K562 (cell line): Measurements from ENCODE around the gene CRLF1. TPM values are rescaled to one million over a fixed set of nuclear protein-coding genes. Genes with fewer than 3 reads are reported as not detected.
A peak's percentile ranks its signal among the peaks of the same experiment; 100 is the strongest.

ENCODE experiments used
- ATAC-seq: fragments of 200-7000 bp; cut with Tn5 transposase; 3 replicates; pipeline ENCODE4 v1.9.1; 2020; ENCODE audit warnings: moderate library complexity
- BruUV-seq: library from RNA; stranded (reverse); fragments of 400-500 nt; replicated peaks from 2 replicates; lab custom pipeline; 2021; lab: Mats Ljungman, UMichigan
- CTCF ChIA-PET: fragments of 300-600 bp; formaldehyde crosslinking; extraction: SDS; loops from one replicate; lab custom pipeline; 2021; ENCODE audit warnings: low intra/inter-chr PET ratio; lab: Yijun Ruan, JAX
- POLR2A ChIA-PET: fragments of 300-600, 350-650 bp; sonication (Branson Sonifier 250); formaldehyde crosslinking; extraction: SDS; loops from one replicate; lab custom pipeline; 2021; ENCODE audit warnings: antibody characterized with exemption, inconsistent platforms; lab: Yijun Ruan, JAX
- DNase-seq, 4 experiments: peaks; one replicate each; pipeline versions ENCODE4 v3.0.0 to v3.0.0-alpha.2; 2011 to 2018; ENCODE audit warnings: low spot score in 3 of 4, mixed read lengths in 3 of 4; ENCODE audit errors: extremely low read depth in 1 of 4
- FAIRE-seq: peaks from 2 replicates; lab custom pipeline; 2011; peaks lifted over from hg19 to GRCh38; lab: Jason Lieb, UNC
- H2AFZ ChIP-seq: 2 replicates; pipeline ENCODE4 v1.6.0; 2011; ENCODE audit warnings: low read depth, low read length, control low read depth, inconsistent platforms
- H3K27ac ChIP-seq: fragments of 200-600 bp; 3 replicates; pipeline ENCODE4 v1.8.0; 2011; ENCODE audit warnings: low read depth, mild to moderate bottlenecking, control low read depth, inconsistent platforms, low read length, moderate library complexity, mixed read lengths; ENCODE audit errors: extremely low read depth
- H3K27me3 ChIP-seq, 2 experiments: fragments of 300-600 bp in 1 of 2; 2 replicates in 1 of 2; 3 replicates in 1 of 2; pipeline versions ENCODE4 v1.6.0 to v1.8.0; 2011; ENCODE audit warnings: inconsistent platforms in 2 of 2, low read length in 2 of 2, mild to moderate bottlenecking in 1 of 2, mixed read lengths in 1 of 2, moderate library complexity in 1 of 2; ENCODE audit not compliant: control insufficient read depth in 2 of 2, insufficient read depth in 2 of 2
- H3K36me3 ChIP-seq: fragments of 300-600 bp; 3 replicates; pipeline ENCODE4 v1.8.0; 2011; ENCODE audit warnings: mild to moderate bottlenecking, low read length, inconsistent platforms; ENCODE audit not compliant: control insufficient read depth, insufficient read depth
- H3K4me1 ChIP-seq, 2 experiments: fragments of 200-600 bp in 1 of 2; replicated peaks in 1 of 2; 2 replicates in 1 of 2; 3 replicates in 1 of 2; pipeline versions ENCODE4 v1.5.1 to v1.8.0; 2011; ENCODE audit warnings: inconsistent platforms in 2 of 2, low read length in 2 of 2, mild to moderate bottlenecking in 1 of 2, mixed read lengths in 1 of 2, moderate library complexity in 1 of 2; ENCODE audit not compliant: control insufficient read depth in 2 of 2, insufficient read depth in 2 of 2
- H3K4me2 ChIP-seq: 2 replicates; pipeline ENCODE4 v1.6.1; 2011; ENCODE audit warnings: low read length, control low read depth, inconsistent platforms, mixed read lengths; ENCODE audit not compliant: insufficient read depth
- H3K4me3 ChIP-seq: fragments of 200-600 bp; sonication (generic), shearing (Covaris generic); 2 replicates; pipeline ENCODE4 v1.5.1; 2016; ENCODE audit warnings: control low read depth, inconsistent platforms
- H3K79me2 ChIP-seq: fragments of 200-600 bp; 3 replicates; pipeline ENCODE4 v1.8.0; 2011; ENCODE audit warnings: low read length, inconsistent platforms; ENCODE audit not compliant: control insufficient read depth, insufficient read depth
- H3K9ac ChIP-seq, 2 experiments: 2 replicates each; pipeline versions ENCODE4 v1.6.0 to v1.6.1; 2011; ENCODE audit warnings: low read depth in 2 of 2, low read length in 2 of 2, control low read depth in 1 of 2, inconsistent platforms in 1 of 2, mild to moderate bottlenecking in 1 of 2, mixed read lengths in 1 of 2; ENCODE audit not compliant: insufficient read depth in 1 of 2
- H3K9me1 ChIP-seq: one replicate; pipeline ENCODE4 v1.6.0; 2011; ENCODE audit warnings: inconsistent platforms, mild to moderate bottlenecking, low read length, moderate library complexity; ENCODE audit not compliant: control insufficient read depth, insufficient read depth
- H3K9me3 ChIP-seq: replicated peaks from 2 replicates; pipeline ENCODE4 v1.5.1; 2011; ENCODE audit warnings: low read depth, low read length, inconsistent platforms; ENCODE audit not compliant: control insufficient read depth, insufficient read depth
- H4K20me1 ChIP-seq: replicated peaks from 2 replicates; pipeline ENCODE4 v1.6.1; 2011; ENCODE audit warnings: low read length, inconsistent platforms, mixed read lengths; ENCODE audit not compliant: control insufficient read depth, insufficient read depth
- ARNT ChIP-seq, 2 experiments: fragments of 450-650 bp; IDR thresholded peaks; 2 replicates each; pipeline ENCODE4 v1.6.1; 2016; ENCODE audit warnings: mild to moderate bottlenecking in 1 of 2
- ASH1L ChIP-seq: fragments of 450-650 bp; IDR thresholded peaks from 2 replicates; pipeline ENCODE4 v1.6.1; 2018; ENCODE audit warnings: borderline replicate concordance, mild to moderate bottlenecking, low read depth; ENCODE audit not compliant: partially characterized antibody
- ATF4 ChIP-seq: fragments of 450-650 bp; formaldehyde crosslinking; IDR thresholded peaks from 2 replicates; pipeline ENCODE4 v1.4.0; 2022; ENCODE audit warnings: mild to moderate bottlenecking, moderate library complexity
- ATF6 ChIP-seq: sonication (generic); formaldehyde crosslinking; IDR thresholded peaks from 2 replicates; pipeline ENCODE4 v1.4.0; 2020; ENCODE audit warnings: mild to moderate bottlenecking, missing genetic modification reagents
- BHLHE40 ChIP-seq: IDR thresholded peaks from 2 replicates; pipeline ENCODE4 v1.6.1; 2011; ENCODE audit warnings: low read length, improper control_type of control experiment
- CBFA2T2 ChIP-seq: fragments of 450-650 bp; conservative IDR thresholded peaks from 2 replicates; pipeline ENCODE4 v1.6.1; 2017; ENCODE audit warnings: mild to moderate bottlenecking
- MYNN ChIP-seq, 2 experiments: sonication (generic); formaldehyde crosslinking in 1 of 2; IDR thresholded peaks; 2 replicates each; pipeline versions ENCODE4 v1.5.0 to v1.6.1; 2016 to 2020; ENCODE audit warnings: antibody characterized with exemption in 1 of 2, missing genetic modification reagents in 1 of 2
- RBM15 ChIP-seq: fragments of 200-400 bp; formaldehyde crosslinking; IDR thresholded peaks from 2 replicates; pipeline ENCODE4 v1.6.1; 2018; ENCODE audit warnings: mild to moderate bottlenecking, low read length, moderate library complexity; ENCODE audit not compliant: insufficient read depth
- RFX5 ChIP-seq: IDR thresholded peaks from 2 replicates; pipeline ENCODE4 v1.6.1; 2011; ENCODE audit warnings: low read depth, mild to moderate bottlenecking, improper control_type of control experiment, low read length
- TFAM ChIP-seq: fragments of 250-450 bp; sonication (Bioruptor Pico); conservative IDR thresholded peaks from 2 replicates; pipeline ENCODE4 v1.5.0; 2021; ENCODE audit warnings: mild to moderate bottlenecking, moderate library complexity
- ZNF212 ChIP-seq: fragments of 450-650 bp; formaldehyde crosslinking; IDR thresholded peaks from 2 replicates; pipeline ENCODE4 v1.4.0; 2020; ENCODE audit warnings: mild to moderate bottlenecking
- ZNF507 ChIP-seq: conservative IDR thresholded peaks from 2 replicates; pipeline ENCODE4 v1.6.1; 2017; ENCODE audit warnings: missing genetic modification characterization, missing compliant biosample characterization
- ZNF644 ChIP-seq: fragments of 200-800 bp; sonication (Bioruptor generic); IDR thresholded peaks from 2 replicates; pipeline ENCODE4 v1.6.1; 2016; ENCODE audit warnings: low read depth, missing genetic modification characterization, missing compliant biosample characterization
- WGBS: fragments of 100-300 bp; shearing (Covaris generic); methylation state at CpG from one replicate; pipeline ENCODE4 v1.1.6; 2016; ENCODE audit warnings: low coverage, mixed read lengths; ENCODE audit not compliant: insufficient coverage; ENCODE audit errors: missing lambda C conversion rate; 5-methylcytosine and 5-hydroxymethylcytosine counted together
- in situ Hi-C: fragments of 300-500 bp; cut with MboI; formaldehyde crosslinking; loops from 4 replicates; pipeline ENCODE4 v1.15.0; 2018; ENCODE audit warnings: inconsistent platforms, mixed read lengths
- intact Hi-C: fragments of 100-400 bp; cut with micrococcal nuclease; formaldehyde crosslinking; loops from 2 replicates; pipeline ENCODE4 v1.14.2; 2022
- polyA plus RNA-seq, 8 experiments: library from polyadenylated mRNA; depleted of rRNA in 4 of 8; stranded (reverse) in 5 of 8; unstranded in 3 of 8; fragments of >200 nt; fragmentation: Nextera tagmentation in 2 of 8; fragmentation: Illumina TruSeq in 1 of 8; extraction: Ambion mirVana in 2 of 8; extraction: Trizol in 1 of 8; gene quantifications; 2 replicates each; pipeline versions ENCODE4 v1.2.1 to v1.2.3, GENCODE V29; 2011 to 2014; ENCODE audit warnings: inconsistent platforms in 1 of 8, missing spikeins in 1 of 8
- total RNA-seq, 7 experiments: library from RNA; depleted of rRNA in 6 of 7; stranded (reverse); fragments of >200 nt in 6 of 7; fragmentation: Illumina TruSeq in 2 of 7; extraction: Trizol in 2 of 7; gene quantifications; 2 replicates each; pipeline versions ENCODE4 v1.2.1 to v1.2.3, GENCODE V29; 2011 to 2021; ENCODE audit warnings: low replicate concordance in 1 of 7
- TF ChIP-seq, protein P1 (sequence below): fragments of 250-450 bp; sonication (Bioruptor Pico); IDR thresholded peaks from 2 replicates; pipeline ENCODE4 v1.5.0; 2021; ENCODE audit warnings: mild to moderate bottlenecking, moderate library complexity
- TF ChIP-seq, protein P2 (sequence below): fragments of 250-450 bp; sonication (Bioruptor Pico); IDR thresholded peaks from 2 replicates; pipeline ENCODE4 v1.8.0; 2021; ENCODE audit warnings: moderate library complexity, mild to moderate bottlenecking, inconsistent platforms

The CRLF1 gene
- total and polyA plus RNA-seq, 9 of the 15 experiments (the other 6 are each of a cell fraction or from before 2014, with no cell fraction given), result 0.85 to 3.6 (median 1.7) TPM

DNA sequence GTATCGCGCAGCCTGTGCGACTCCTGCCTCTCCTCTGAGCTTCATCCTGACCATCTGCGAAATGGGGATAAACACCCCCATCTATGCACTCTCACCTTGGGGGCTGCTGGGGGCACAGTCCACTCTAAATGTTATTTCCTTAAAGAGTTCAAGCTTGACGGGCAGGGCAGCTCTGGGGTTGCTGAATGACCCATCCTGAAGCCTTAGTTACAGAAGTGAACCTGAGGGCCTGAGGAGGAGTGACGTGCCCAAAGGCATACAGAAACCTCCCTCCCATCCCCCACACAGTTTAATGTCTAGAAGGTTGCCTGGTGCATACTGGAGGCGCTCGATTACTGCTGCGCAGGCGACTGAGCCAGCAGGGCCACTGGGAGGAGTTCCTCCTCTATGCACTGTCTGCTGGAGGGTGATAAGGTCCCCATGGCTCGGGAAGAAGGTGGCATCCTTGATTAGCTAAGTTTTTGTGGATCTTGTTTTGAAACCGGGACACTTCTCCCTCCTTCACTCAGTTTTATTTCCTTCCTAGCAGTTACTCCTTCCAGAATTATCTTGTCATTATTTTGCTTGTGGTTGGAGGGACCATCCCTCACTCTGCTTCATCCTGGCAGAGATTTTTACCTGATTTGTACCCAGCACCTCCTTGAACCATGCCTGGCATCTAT, 62.7 kb downstream of the CRLF1 start:
- DNase-seq, result peak; percentile 90 to 99 (median 95)
- BruUV-seq, result no TSS peak
- peak; percentile 99 for FAIRE-seq
- no peaks in the 10 kb centered on the region for H3K27me3 ChIP-seq
- peak overlapping the region; percentile 90 for H3K4me2 ChIP-seq
- intact Hi-C loops (loop anchor here (1.0 to 5.0 kb wide), 3 partner anchors 13 to 133 kb away; partner anchors contain the start of genes ELL and KXD1), in situ Hi-C loops (no loop called here)
- H3K4me3 ChIP-seq, result peak overlapping the region; percentile 68
- ChIA-PET CTCF (no interaction called here), POLR2A (interaction anchor here (0.6 to 2.7 kb wide), 14 partner anchors 8 to 384 kb away, joined by 3 to 12 read pairs (median 4); partner anchors contain the start of genes KXD1 and UBA52)
- 0% methylated on average over 12 of the region's 12 CpGs for WGBS
- peak overlapping the region; percentile 76 to 88; a peak in 3 of 4 replicates for H3K9ac ChIP-seq
- H3K9me1 ChIP-seq, result no peaks in the 10 kb centered on the region
- H3K4me1 ChIP-seq, result peaks cover 18 to 36% of the 10 kb centered on the region in 2 experiments
- peaks cover 30% of the 10 kb centered on the region for H3K36me3 ChIP-seq
- no peaks in the 10 kb centered on the region for H3K9me3 ChIP-seq
- H4K20me1 ChIP-seq, result peaks cover 3% of the 10 kb centered on the region; the same call in 1 of the 2 replicates
- ATAC-seq, result peak; percentile 94
- H2AFZ ChIP-seq, result peak overlapping the region; percentile 73
- H3K27ac ChIP-seq, result peak overlapping the region; percentile 88
- H3K79me2 ChIP-seq, result peaks cover 21% of the 10 kb centered on the region
- TF ChIP-seq MYNN (IDR thresholded peaks at IDR 0.05) (peak; percentile 67), MYNN (CRISPR knock-in tag; IDR thresholded peaks at IDR 0.05) (no peak), ASH1L (no peak), ZNF644 (tag) (0 out of 2 replicates have a peak, but pooled peaks have one; percentile 32), RBM15 (no peak), ATF6 (no peak), ARNT (IDR thresholded peaks at IDR 0.05) (peak; percentile 91 to 96), TFAM (CRISPR knock-in tag) (no peak), ZNF212 (CRISPR knock-in tag) (no peak; the same call in 1 of the 2 replicates), ATF4 (0 out of 2 replicates have a peak, but pooled peaks have one; percentile 60), BHLHE40 (peak; percentile 90), ZNF507 (tag) (no peak), CBFA2T2 (peak; percentile 98), RFX5 (no peak)
- TF ChIP-seq, protein P1, sequence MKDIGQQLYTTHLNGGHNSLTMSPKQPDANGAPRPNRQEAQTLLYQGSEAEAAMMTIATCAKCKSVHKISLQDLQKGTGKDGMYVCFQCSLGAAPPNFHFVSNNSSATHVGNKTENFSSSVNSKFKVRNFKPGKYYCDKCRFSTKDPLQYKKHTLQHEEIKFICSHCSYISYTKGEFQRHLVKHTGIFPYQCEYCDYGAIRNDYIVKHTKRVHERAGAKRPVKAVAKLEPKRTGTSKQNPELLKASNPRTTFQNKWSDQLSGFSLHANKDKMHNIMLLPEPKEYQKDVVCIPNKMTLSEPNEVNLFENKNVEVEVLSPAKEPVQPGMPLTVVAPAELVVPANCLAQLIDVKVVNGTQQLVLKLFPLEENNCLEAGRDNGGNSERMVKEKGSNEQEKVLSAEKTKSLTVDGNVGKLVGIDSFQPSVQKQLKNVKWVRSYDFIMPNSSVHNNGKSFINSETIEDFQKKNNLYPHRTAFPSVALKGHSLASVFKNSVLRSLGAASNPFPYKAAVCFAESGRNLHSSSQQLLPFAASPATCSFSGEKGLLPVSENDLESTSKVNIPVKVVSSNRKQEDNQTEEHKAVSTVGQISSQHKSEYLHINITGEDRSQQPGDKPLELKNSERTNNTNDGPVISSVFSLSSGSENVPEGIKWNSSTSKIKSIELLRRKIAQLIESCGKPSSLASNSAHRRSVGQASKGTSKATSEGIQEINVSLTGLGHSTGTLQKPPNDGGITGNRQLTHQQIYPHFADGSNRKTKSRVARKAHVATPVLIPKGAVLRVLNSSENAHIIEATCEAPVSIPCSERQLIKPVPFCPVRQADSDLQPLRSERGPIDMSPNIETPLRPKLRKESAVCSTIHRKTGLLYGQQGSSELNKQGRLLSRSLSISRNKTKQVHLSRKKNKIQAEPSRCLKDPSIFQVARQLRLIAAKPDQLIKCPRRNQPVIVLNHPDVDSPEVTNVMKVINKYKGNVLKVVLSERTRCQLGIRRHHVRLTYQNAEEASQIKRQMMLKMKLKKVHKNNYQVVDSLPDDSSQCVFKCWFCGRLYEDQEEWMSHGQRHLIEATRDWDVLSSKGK (CRISPR knock-in tag), result no peak
- TF ChIP-seq, protein P2, sequence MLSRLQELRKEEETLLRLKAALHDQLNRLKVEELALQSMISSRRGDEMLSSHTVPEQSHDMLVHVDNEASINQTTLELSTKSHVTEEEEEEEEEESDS (CRISPR knock-in tag), result no peak
